Measurements from ENCODE around the gene TAS2R39. TPM values are rescaled to one million over a fixed set of nuclear protein-coding genes. Genes with fewer than 3 reads are reported as not detected.
"Not testable (repeated sequence)": the region's sequence is repeated elsewhere in the genome, so short reads cannot be mapped to it uniquely, and the experiment has no call there.

The TAS2R39 gene
- total RNA-seq, 1 donor, result not detected

DNA sequence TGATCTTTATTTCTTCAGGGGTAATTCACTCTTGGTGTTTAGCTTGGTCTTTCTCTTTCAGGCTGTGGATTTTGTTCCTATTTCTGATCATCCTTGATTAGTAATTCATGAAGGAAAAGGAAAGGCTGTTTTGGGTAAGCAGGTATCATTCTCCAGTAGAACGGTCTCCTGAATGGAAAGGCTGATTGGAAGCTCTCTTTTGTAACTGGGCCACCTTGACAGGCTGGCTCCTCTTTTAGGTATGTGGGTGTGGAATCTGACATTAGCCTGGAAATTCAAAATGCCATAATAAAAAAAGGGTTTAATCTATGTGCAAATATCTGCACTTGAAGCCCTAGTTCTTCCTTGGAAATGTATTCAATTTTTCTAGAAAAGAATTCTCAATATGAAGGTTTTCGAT, 18.9 kb downstream of the TAS2R39 start:
- Histone ChIP-seq H3K4me3 (ENCODE audit: low read length) (no peak overlapping the region), H3K27me3 (ENCODE audit: insufficient read depth, low read length) (no peaks in the 10 kb centered on the region), H3K9me3 (ENCODE audit: low read depth, low read length) (no peaks in the 10 kb centered on the region), H3K4me1 (ENCODE audit: insufficient read depth, low read length) (peaks cover 27% of the 10 kb centered on the region)

DNA sequence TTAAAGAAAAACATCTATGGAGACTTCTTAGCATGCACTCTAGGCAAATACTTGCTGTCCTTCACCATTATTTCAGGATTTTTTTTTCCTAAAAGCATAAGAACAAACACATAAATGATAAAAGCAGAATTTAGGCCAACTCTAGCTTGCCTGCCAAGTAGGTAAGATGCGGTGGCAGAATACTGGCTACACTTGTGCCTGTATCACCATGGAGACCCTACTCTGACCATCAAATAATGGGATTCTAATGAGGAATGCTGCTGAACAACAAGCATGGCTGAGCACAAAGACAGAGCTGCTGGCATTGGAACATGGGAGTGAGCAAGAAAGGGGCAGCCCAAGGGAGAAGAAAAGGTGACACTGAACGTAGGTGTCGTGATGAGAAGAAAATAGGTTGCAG, 20.2 kb downstream of the TAS2R39 start:
- no peaks in the 10 kb centered on the region for H3K27me3 ChIP-seq (ENCODE audit: insufficient read depth, low read length)
- H3K4me3 ChIP-seq (ENCODE audit: low read length), result no peak overlapping the region
- no peaks in the 10 kb centered on the region for H3K9me3 ChIP-seq (ENCODE audit: low read depth, low read length)
- peaks cover 28% of the 10 kb centered on the region for H3K4me1 ChIP-seq (ENCODE audit: insufficient read depth, low read length)

DNA sequence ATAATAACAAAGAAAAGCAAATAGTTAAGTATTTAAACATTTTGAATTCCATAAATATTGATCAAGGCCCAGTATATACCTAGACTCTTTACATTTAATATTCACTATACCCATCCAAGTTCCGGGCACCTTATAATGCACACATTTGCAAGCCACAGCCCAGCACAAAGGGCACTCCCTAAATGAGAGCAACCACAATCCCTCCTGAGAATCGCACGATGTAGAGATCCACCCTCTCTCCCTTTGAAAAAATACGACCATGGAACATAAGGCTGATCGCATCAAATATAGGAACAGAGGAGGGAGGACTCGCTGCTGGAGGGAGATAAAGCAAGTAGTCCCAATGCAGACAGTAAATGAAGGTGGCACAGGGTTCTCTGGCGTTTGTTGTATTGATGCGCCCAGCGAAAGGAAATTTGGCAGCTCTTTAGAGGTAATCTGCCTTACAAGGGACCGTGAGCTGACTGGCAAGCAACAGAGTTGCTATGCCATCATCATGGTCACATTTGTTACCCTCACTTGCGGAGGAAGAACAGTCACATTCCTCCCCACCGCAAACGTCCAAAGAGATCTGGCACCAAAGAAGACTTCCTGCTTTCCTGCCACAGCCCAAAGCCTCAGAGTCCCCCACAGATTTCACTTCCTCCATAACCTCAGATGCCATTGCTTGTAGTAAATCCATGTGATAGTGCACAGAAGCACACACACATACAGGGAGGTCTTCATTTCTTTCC, 22.5 kb downstream of the TAS2R39 start:
- no peaks in the 10 kb centered on the region for H3K27me3 ChIP-seq (ENCODE audit: insufficient read depth, low read length)
- H3K9me3 ChIP-seq (ENCODE audit: low read depth, low read length), result no peaks in the 10 kb centered on the region
- no peak overlapping the region for H3K4me3 ChIP-seq (ENCODE audit: low read length)
- H3K4me1 ChIP-seq (ENCODE audit: insufficient read depth, low read length), result peaks cover 33% of the 10 kb centered on the region

DNA sequence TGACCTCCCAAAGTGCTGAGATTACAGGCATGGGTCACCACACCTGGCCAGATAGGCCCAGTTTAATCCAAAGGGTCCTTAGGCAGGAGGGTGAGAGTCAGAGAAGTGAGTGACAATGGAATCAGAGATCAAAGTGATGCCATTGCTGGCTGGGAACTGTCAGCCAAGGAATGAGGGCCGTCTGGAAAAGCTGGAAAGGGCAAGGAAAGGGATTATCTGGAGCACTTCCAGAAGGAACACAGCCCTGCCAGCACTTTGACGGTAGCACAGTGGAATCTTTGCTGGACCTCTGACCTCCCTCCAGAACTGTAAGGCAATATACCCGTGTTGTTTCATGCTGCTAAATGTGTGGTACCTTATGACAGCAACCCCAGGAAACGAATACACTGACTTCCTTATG, 27.3 kb downstream of the TAS2R39 start:
- Histone ChIP-seq H3K4me3 (ENCODE audit: low read length) (no peak overlapping the region), H3K9me3 (ENCODE audit: low read depth, low read length) (no peaks in the 10 kb centered on the region), H3K4me1 (ENCODE audit: insufficient read depth, low read length) (peaks cover 26% of the 10 kb centered on the region), H3K27me3 (ENCODE audit: insufficient read depth, low read length) (no peaks in the 10 kb centered on the region)

DNA sequence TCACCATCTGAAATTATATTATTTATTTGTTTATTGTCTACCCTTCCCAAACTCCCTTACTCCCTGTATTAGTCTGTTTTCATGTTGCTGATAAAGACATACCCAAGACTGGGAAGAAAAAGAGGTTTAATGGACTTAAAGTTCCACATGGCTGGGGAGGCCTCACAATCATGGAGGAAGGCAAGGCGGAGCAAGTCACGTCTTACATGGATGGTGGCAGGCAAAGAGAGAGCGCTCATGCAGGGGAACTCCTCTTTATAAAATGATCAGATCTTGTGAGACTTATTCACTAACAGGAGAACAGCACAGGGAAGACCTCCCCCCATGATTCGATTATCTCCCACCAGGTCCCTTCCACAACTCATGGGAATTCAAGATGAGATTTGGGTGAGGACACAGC, 30.3 kb downstream of the TAS2R39 start:
- not testable (repeated sequence) for H3K4me1 ChIP-seq (ENCODE audit: insufficient read depth, low read length); H3K9me3 ChIP-seq (ENCODE audit: low read depth, low read length); H3K27me3 ChIP-seq (ENCODE audit: insufficient read depth, low read length); H3K4me3 ChIP-seq (ENCODE audit: low read length)

DNA sequence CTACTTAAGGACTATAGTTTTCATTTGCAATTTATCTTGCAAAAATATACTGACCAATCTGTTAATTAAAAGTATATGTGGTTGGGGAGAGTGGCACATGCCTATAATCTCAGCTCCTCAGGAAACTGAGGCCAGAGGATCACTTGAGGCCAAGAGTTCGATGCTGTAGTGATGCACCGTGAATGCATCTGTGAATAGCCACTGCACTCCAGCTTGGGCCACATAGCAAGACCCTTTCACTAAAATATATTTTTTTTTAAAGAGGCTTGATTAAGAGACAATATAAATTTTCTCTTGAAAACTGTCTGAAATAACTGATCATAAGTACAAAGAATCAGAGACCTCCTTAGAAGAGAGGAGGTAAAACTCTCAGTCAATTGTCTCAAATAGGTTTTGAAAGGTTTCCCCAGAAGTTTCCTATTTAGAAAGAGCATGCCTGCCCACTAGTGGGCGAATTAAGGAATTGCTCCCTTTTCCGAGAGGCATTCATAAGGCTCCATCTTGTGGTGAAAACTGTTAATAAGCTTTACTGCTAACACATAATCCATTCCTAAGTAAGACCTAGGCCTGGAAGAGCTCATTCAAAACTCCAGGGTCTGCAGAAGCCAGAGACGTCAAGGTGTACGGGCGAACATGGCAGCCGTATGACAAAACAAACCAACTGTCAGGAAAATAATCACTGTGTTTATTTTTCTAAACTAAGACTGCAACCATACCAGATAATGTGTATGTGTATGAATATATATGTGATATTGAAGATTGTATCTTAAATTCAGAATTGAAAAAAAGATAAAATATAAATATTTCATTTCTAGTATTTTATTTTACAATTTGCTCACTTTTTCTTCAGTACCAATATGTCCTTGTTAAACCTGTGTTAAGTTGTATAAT, 31.8 kb downstream of the TAS2R39 start:
- H3K4me3 ChIP-seq (ENCODE audit: low read length), result no peak overlapping the region
- H3K4me1 ChIP-seq (ENCODE audit: insufficient read depth, low read length), result peaks cover 3% of the 10 kb centered on the region
- no peaks in the 10 kb centered on the region for H3K27me3 ChIP-seq (ENCODE audit: insufficient read depth, low read length)
- H3K9me3 ChIP-seq (ENCODE audit: low read depth, low read length), result no peaks in the 10 kb centered on the region

DNA sequence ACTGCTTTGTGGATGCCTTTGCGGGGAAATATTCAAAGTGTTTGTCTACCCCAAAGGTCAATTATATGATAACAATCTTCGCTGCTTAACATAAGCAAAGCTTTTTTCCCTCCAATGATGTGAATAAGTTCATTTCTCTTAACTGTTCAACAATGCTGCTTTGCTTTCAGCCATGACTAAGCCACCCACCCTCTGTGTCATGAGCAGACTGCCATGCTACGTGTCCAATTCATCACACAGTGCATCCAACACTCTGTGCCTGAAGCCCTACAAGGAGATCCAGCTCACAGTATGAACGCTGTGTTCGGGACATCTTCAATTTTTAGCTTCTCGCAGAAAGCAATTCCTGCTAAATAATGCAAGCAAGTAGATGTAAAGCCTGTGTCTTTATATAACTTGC, 32.9 kb downstream of the TAS2R39 start:
- H3K4me3 ChIP-seq (ENCODE audit: low read length), result no peak overlapping the region
- peaks cover 3% of the 10 kb centered on the region for H3K4me1 ChIP-seq (ENCODE audit: insufficient read depth, low read length)
- no peaks in the 10 kb centered on the region for H3K9me3 ChIP-seq (ENCODE audit: low read depth, low read length)
- H3K27me3 ChIP-seq (ENCODE audit: insufficient read depth, low read length), result no peaks in the 10 kb centered on the region

DNA sequence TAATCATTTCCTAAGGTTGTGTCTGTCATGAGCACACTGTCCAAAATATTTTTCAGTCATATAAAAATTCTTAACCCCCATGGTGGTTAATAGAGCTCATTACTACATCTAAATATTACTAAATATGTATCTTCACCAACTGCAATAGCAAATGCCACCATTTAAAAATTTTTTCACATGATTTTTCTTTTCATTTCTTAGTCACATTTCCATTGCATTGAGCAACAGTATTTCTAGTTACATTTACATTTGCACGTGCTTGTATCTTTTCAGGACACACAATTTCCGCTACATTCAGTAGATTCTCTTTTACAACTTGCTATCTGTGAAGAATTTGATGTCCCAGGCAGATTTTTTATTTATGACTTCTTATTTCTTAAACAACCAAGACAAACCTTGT, 33.5 kb downstream of the TAS2R39 start:
- Histone ChIP-seq H3K9me3 (ENCODE audit: low read depth, low read length) (no peaks in the 10 kb centered on the region), H3K27me3 (ENCODE audit: insufficient read depth, low read length) (no peaks in the 10 kb centered on the region), H3K4me3 (ENCODE audit: low read length) (no peak overlapping the region), H3K4me1 (ENCODE audit: insufficient read depth, low read length) (peaks cover 3% of the 10 kb centered on the region)

DNA sequence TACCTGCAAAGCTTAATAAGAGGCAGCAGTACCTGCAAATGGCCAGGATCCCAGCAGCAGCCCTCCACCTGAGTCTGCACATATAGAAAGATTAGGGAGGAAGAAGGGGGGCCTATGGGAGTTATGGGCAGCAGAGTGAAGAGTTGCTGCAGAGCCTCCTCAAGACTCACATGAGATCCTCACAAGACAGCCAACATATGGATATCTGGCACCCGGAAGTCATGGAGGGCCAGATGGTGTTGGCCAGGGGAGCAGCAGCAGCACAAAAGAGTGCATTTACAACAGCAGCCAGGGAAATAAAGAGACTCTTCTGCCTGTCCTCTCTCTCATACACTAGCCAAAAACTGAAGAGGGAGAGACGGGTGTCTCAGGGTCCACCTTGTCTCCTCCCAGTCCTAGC, 34.6 kb downstream of the TAS2R39 start:
- no peaks in the 10 kb centered on the region for H3K27me3 ChIP-seq (ENCODE audit: insufficient read depth, low read length)
- no peaks in the 10 kb centered on the region for H3K9me3 ChIP-seq (ENCODE audit: low read depth, low read length)
- peaks cover 14% of the 10 kb centered on the region for H3K4me1 ChIP-seq (ENCODE audit: insufficient read depth, low read length)
- H3K4me3 ChIP-seq (ENCODE audit: low read length), result no peak overlapping the region

DNA sequence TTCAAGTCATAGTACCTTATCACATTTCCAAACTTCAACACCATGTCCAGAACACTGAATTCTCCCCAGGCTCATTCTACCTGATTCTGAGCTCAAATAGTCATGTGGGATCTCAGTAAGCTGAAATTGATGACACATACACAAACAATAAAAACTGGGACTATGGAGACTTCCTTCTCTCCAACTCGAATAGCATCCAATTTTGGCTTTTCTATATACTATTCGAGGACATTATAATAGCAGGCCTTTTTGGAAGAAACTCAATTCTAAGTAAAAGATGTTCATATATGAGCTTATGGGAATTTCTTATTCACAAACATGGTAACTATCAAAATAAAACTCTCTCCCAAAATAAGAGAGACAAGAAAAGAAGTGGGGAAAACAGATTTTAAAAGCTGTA, 38.1 kb downstream of the TAS2R39 start:
- Histone ChIP-seq H3K9me3 (ENCODE audit: low read depth, low read length) (no peaks in the 10 kb centered on the region), H3K27me3 (ENCODE audit: insufficient read depth, low read length) (no peaks in the 10 kb centered on the region), H3K4me3 (ENCODE audit: low read length) (no peak overlapping the region), H3K4me1 (ENCODE audit: insufficient read depth, low read length) (peaks cover 24% of the 10 kb centered on the region)

DNA sequence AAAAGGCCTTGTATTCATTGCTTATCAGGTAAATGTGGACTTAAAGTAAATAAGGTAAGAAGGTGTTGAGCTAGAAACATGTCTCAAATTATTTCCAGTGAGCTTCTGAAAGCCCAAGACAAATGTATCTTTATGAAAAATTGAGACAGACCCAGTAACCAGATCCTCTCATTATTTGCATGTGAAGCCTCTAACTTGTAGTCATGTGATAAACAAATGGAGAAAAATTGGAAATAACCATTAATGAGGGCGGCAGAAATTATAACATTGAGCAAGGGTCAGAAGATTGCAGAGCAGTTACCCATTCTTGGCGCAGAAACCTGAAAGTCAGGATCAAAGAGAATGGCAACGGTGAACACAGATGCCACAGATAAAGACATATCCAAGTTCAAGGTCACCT, 38.5 kb downstream of the TAS2R39 start, which contains the start of gene TAS2R40:
TSS of gene TAS2R40 (plus strand) at position 301 of the 400 bp plus-strand sequence. CDS start at position 343, 42 bp downstream.
- no peak within 1 kb of the TSS for H3K4me3 ChIP-seq (ENCODE audit: low read length)

DNA sequence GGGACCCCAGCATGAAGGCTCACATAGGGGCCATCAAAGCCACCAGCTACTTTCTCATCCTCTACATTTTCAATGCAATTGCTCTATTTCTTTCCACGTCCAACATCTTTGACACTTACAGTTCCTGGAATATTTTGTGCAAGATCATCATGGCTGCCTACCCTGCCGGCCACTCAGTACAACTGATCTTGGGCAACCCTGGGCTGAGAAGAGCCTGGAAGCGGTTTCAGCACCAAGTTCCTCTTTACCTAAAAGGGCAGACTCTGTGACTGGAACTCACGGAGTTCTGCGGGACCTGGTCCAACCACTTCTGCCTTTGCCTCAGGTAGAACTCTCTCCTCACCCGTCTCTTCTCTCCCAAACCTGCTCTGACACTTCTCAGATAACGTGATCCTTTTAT, 39.6 kb downstream of the TAS2R39 start:
- no peak overlapping the region for H3K4me3 ChIP-seq (ENCODE audit: low read length)
- no peaks in the 10 kb centered on the region for H3K27me3 ChIP-seq (ENCODE audit: insufficient read depth, low read length)
- H3K9me3 ChIP-seq (ENCODE audit: low read depth, low read length), result no peaks in the 10 kb centered on the region
- peaks cover 26% of the 10 kb centered on the region for H3K4me1 ChIP-seq (ENCODE audit: insufficient read depth, low read length)

More for the DNA sequence above, 38.5 kb downstream of the TAS2R39 start, which contains the start of gene TAS2R40:
- Histone ChIP-seq H3K4me1 (ENCODE audit: insufficient read depth, low read length) (peaks cover 24% of the 10 kb centered on the region), H3K9me3 (ENCODE audit: low read depth, low read length) (no peaks in the 10 kb centered on the region), H3K27me3 (ENCODE audit: insufficient read depth, low read length) (no peaks in the 10 kb centered on the region)

DNA sequence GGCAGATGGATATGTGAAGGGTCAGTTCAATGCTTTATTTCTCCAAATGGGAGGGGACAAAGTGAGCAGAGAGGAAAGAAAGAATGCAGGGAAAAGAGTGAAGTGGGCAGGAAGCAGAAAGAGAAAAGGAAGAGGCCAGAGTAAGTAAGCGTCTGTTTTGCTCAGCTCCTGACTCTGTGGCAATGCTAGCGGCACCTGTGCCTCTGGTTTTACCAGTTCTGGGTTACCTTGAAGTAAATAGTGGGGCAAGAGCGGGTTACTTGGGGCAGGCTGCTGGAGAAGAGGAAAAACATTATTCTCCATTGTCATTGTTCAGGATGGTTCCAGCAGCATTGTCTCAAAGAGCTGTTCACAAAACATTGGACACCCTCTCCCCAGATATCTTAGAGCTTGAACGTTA, 40.6 kb downstream of the TAS2R39 start:
- no peak overlapping the region for H3K4me3 ChIP-seq (ENCODE audit: low read length)
- no peaks in the 10 kb centered on the region for H3K9me3 ChIP-seq (ENCODE audit: low read depth, low read length)
- no peaks in the 10 kb centered on the region for H3K27me3 ChIP-seq (ENCODE audit: insufficient read depth, low read length)
- peaks cover 36% of the 10 kb centered on the region for H3K4me1 ChIP-seq (ENCODE audit: insufficient read depth, low read length)

DNA sequence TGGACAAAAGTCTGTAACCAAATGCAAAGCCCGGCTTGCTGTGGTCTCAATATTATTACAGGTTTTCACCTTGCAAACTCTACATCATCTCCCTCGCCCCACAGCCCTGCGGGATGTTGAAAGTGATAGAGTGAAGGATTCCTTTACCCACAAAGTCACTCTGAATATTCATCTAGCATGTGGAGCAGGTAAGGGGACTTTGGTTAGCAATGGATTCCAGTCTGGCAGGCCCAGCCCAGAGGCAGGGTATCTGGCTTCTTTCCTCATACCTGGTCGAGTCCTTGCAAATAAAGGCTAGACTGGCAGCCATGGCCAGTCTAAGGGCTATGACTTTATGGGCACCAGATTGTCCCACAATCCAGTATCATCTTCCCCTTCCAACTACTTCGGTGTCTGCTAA, 41.8 kb downstream of the TAS2R39 start:
- no peak overlapping the region for H3K4me3 ChIP-seq (ENCODE audit: low read length)
- H3K4me1 ChIP-seq (ENCODE audit: insufficient read depth, low read length), result peaks cover 36% of the 10 kb centered on the region
- no peaks in the 10 kb centered on the region for H3K9me3 ChIP-seq (ENCODE audit: low read depth, low read length)
- no peaks in the 10 kb centered on the region for H3K27me3 ChIP-seq (ENCODE audit: insufficient read depth, low read length)

DNA sequence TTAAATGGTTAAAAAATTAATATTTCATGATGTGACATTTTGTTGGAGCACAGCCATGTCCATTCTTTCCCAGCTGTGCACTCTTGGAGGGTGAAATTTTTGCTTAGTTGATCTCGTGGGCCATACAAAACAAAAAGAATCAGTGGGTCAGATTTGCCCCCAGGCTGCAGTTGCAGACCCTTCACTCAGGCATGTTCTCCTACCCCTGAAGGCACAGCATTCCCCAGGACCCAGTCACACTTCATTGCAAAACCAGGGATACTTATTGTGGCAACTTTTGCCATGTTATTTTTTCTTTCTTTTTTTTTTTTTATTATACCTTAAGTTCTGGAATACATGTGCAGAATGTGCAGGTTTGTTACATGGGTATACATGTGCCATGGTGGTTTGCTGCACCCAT, 44.6 kb downstream of the TAS2R39 start:
- H3K27me3 ChIP-seq (ENCODE audit: insufficient read depth, low read length), result no peaks in the 10 kb centered on the region
- H3K4me1 ChIP-seq (ENCODE audit: insufficient read depth, low read length), result peaks cover 25% of the 10 kb centered on the region
- no peaks in the 10 kb centered on the region for H3K9me3 ChIP-seq (ENCODE audit: low read depth, low read length)
- no peak overlapping the region for H3K4me3 ChIP-seq (ENCODE audit: low read length)

All from mononuclear cell (primary cell).